Gastroesophageal sphincter (tissue), 3 donors: Measurements from ENCODE around the gene TMPRSS3.

Experiments used
- CTCF ChIP-seq, 4 experiments: fragments of 200-600 bp in 2 of 4; fragments of 450-650 bp in 2 of 4; sonication (generic) in 1 of 4; IDR thresholded peaks; one replicate each; pipeline ENCODE4 v1.5.1; 2017 to 2019; ENCODE audit warnings: antibody characterized with exemption in 4 of 4, mild to moderate bottlenecking in 2 of 4, moderate library complexity in 2 of 4
- EP300 ChIP-seq: sonication (generic); formaldehyde crosslinking; IDR thresholded peaks from one replicate; pipeline ENCODE4 v1.6.1; 2017; ENCODE audit warnings: antibody characterized with exemption, mild to moderate bottlenecking
- POLR2A ChIP-seq, 2 donors: fragments of 450-650 bp; IDR thresholded peaks; one replicate each; pipeline ENCODE4 v1.6.1; 2017; ENCODE audit warnings: antibody characterized with exemption in 2 of 2, mild to moderate bottlenecking in 2 of 2, moderate library complexity in 1 of 2
- POLR2AphosphoS5 ChIP-seq: sonication (generic); formaldehyde crosslinking; IDR thresholded peaks from one replicate; pipeline ENCODE4 v1.6.1; 2017; ENCODE audit warnings: antibody characterized with exemption

- no peak for TF ChIP-seq POLR2A (IDR thresholded peaks at IDR 0.05)
- TF ChIP-seq CTCF (IDR thresholded peaks at IDR 0.05) = no peak
- no peak for TF ChIP-seq EP300
- TF ChIP-seq POLR2AphosphoS5 = no peak
Observed at GRCh38 chr21:42340187-42341050, 55.4 kb downstream of the TMPRSS3 start.
